Adrenal gland (tissue), 5 donors: ENCODE data around the gene EHD3.

ENCODE experiments used
- CTCF ChIP-seq, 6 experiments: fragments of 450-650 bp in 4 of 6; fragments of 200-600 bp in 2 of 6; sonication (generic) in 1 of 6; IDR thresholded peaks; 1 replicate in 5 of 6; 2 replicates in 1 of 6; pipeline versions ENCODE4 v1.5.1 to v1.8.0; 2016 to 2021; ENCODE audit warnings: antibody characterized with exemption in 6 of 6, mild to moderate bottlenecking in 2 of 6, moderate library complexity in 1 of 6
- POLR2A ChIP-seq, 2 donors: fragments of 450-650 bp; IDR thresholded peaks; one replicate each; pipeline ENCODE4 v1.6.1; 2017; ENCODE audit warnings: antibody characterized with exemption in 2 of 2, mild to moderate bottlenecking in 2 of 2, moderate library complexity in 1 of 2
- donor health status: DM: no; HTN: no; CAD: no.

GRCh38 chr2:31251018-31251417 lies 17.1 kb downstream of the EHD3 start:
- no peak for TF ChIP-seq POLR2A (IDR thresholded peaks at IDR 0.05)
- TF ChIP-seq CTCF (IDR thresholded peaks at IDR 0.05): no peak
